Coronary artery (tissue), 2 donors: ENCODE data around the gene NRAP.

Source experiments
- DNase-seq: peaks from one replicate; pipeline ENCODE4 v3.0.0-alpha.2; 2017; ENCODE audit warnings: low spot score
- H3K27ac ChIP-seq, 2 donors: fragments of 200-600 bp; sonication (generic); one replicate each; pipeline ENCODE4 v1.5.1; 2016 to 2019
- H3K4me3 ChIP-seq: fragments of 200-600 bp; sonication (generic); 2 replicates; pipeline ENCODE4 v1.5.1; 2016; ENCODE audit warnings: mild to moderate bottlenecking, moderate library complexity
- CTCF ChIP-seq: fragments of 200-600 bp; sonication (generic); IDR thresholded peaks from one replicate; pipeline ENCODE4 v1.5.1; 2019; ENCODE audit warnings: antibody characterized with exemption

Gene NRAP

DNA sequence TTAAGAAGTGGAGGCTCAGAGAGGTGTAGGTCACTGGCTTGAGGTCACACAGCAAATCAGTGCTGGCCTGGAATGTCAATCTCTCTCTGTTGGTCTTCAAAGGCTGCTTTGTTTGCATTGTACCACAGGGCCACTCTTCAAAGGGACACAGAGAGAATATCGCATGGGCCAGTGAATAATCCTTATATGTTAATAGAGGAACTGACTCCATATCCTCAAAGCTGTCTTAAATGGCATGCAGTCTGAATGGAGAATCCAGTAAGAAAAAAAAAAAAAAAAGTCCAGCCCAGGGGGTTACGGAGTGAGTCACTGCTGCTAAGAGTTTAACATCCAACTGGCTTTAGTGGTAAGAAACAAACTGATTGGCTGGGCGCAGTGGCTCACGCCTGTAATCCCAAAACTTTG lies 54.1 kb downstream of the NRAP start:
- Histone ChIP-seq H3K4me3 (no peak overlapping the region), H3K27ac (no peak overlapping the region)
- no peak for TF ChIP-seq CTCF
- DNase-seq = no peak

GRCh38 chr10:113605268-113605978 lies 58.4 kb downstream of the NRAP start:
- H3K27ac ChIP-seq = no peak overlapping the region
- no peak for DNase-seq
- TF ChIP-seq CTCF = no peak

GRCh38 chr10:113604572-113604971 lies 59.3 kb downstream of the NRAP start:
- H3K27ac ChIP-seq = no peak overlapping the region
- TF ChIP-seq CTCF = no peak
- DNase-seq = no peak
- no peak overlapping the region for H3K4me3 ChIP-seq

More at GRCh38 chr10:113605268-113605978, 58.4 kb downstream of the NRAP start:
- no peak overlapping the region for H3K4me3 ChIP-seq

GRCh38 chr10:113603057-113603777 lies 60.6 kb downstream of the NRAP start:
- no peak for TF ChIP-seq CTCF
- Histone ChIP-seq H3K4me3 (no peak overlapping the region), H3K27ac (no peak overlapping the region)
- DNase-seq = no peak

GRCh38 chr10:113600569-113600968 lies 63.3 kb downstream of the NRAP start:
- H3K27ac ChIP-seq = no peak overlapping the region
- no peak for DNase-seq
- TF ChIP-seq CTCF = no peak
- H3K4me3 ChIP-seq = no peak overlapping the region

GRCh38 chr10:113594652-113595051 lies 69.2 kb downstream of the NRAP start:
- DNase-seq = no peak
- no peak overlapping the region for H3K4me3 ChIP-seq
- H3K27ac ChIP-seq = no peak overlapping the region
- TF ChIP-seq CTCF = no peak

- Histone ChIP-seq H3K27ac (no peak overlapping the region), H3K4me3 (no peak overlapping the region)
- no peak for TF ChIP-seq CTCF
- no peak for DNase-seq
Measured at GRCh38 chr10:113592380-113592779, 71.5 kb downstream of the NRAP start.
